Astrocyte (in vitro differentiated cells and primary cell): ENCODE data around the gene LCN1. TPM values are rescaled to one million over a fixed set of nuclear protein-coding genes. Genes with fewer than 3 reads are reported as not detected.
A peak's percentile ranks its signal among the peaks of the same experiment; 100 is the strongest.

Experiments
- DNase-seq: peaks from one replicate; pipeline ENCODE4 v3.0.0-alpha.2; 2010; ENCODE audit warnings: low read depth
- FAIRE-seq: peaks from 2 replicates; lab custom pipeline; 2011; peaks lifted over from hg19 to GRCh38; lab: Jason Lieb, UNC
- H2AFZ ChIP-seq: 2 replicates; pipeline ENCODE4 v1.6.0; 2012; ENCODE audit warnings: low read depth, low read length, inconsistent platforms
- H3K27ac ChIP-seq: 2 replicates; pipeline ENCODE4 v1.5.1; 2011; ENCODE audit warnings: low read depth, low read length, inconsistent platforms
- H3K27me3 ChIP-seq: 2 replicates; pipeline ENCODE4 v1.6.0; 2011; ENCODE audit warnings: low read length, inconsistent platforms; ENCODE audit not compliant: insufficient read depth
- H3K36me3 ChIP-seq: 2 replicates; pipeline ENCODE4 v1.5.1; 2011; ENCODE audit warnings: low read length, inconsistent platforms; ENCODE audit not compliant: insufficient read depth
- H3K4me1 ChIP-seq: 2 replicates; pipeline ENCODE4 v1.5.1; 2011; ENCODE audit warnings: low read length, inconsistent platforms; ENCODE audit not compliant: insufficient read depth
- H3K4me2 ChIP-seq: 2 replicates; pipeline ENCODE4 v1.6.0; 2012; ENCODE audit warnings: low read length, inconsistent platforms
- H3K4me3 ChIP-seq: 2 replicates; pipeline ENCODE4 v1.5.1; 2011; ENCODE audit warnings: low read depth, mild to moderate bottlenecking, low read length, inconsistent platforms; ENCODE audit not compliant: insufficient read depth
- H3K79me2 ChIP-seq: 2 replicates; pipeline ENCODE4 v1.6.0; 2012; ENCODE audit warnings: mild to moderate bottlenecking, low read length, inconsistent platforms; ENCODE audit not compliant: insufficient read depth
- H3K9ac ChIP-seq: 2 replicates; pipeline ENCODE4 v1.6.0; 2012; ENCODE audit warnings: mild to moderate bottlenecking, low read length, inconsistent platforms
- H3K9me3 ChIP-seq: 2 replicates; pipeline ENCODE4 v1.5.1; 2012; ENCODE audit warnings: low read depth, mild to moderate bottlenecking, low read length, inconsistent platforms; ENCODE audit not compliant: insufficient read depth
- H4K20me1 ChIP-seq: 2 replicates; pipeline ENCODE4 v1.6.0; 2012; ENCODE audit warnings: low read length, inconsistent platforms; ENCODE audit not compliant: insufficient read depth
- H3K27ac Mint-ChIP-seq: one replicate; pipeline ENCODE4 v1.8.0; 2021; ENCODE audit warnings: mild to moderate bottlenecking, mixed read lengths; ENCODE audit not compliant: unreplicated experiment
- H3K27me3 Mint-ChIP-seq: one replicate; pipeline ENCODE4 v1.8.0; 2021; ENCODE audit warnings: low read depth, mixed read lengths; ENCODE audit not compliant: unreplicated experiment
- H3K36me3 Mint-ChIP-seq: one replicate; pipeline ENCODE4 v1.8.0; 2021; ENCODE audit warnings: low read depth, mixed read lengths; ENCODE audit not compliant: unreplicated experiment
- H3K4me1 Mint-ChIP-seq: one replicate; pipeline ENCODE4 v1.8.0; 2021; ENCODE audit warnings: low read depth, mixed read lengths; ENCODE audit not compliant: unreplicated experiment
- H3K4me3 Mint-ChIP-seq: one replicate; pipeline ENCODE4 v1.8.0; 2021; ENCODE audit warnings: mild to moderate bottlenecking, moderate library complexity, mixed read lengths; ENCODE audit not compliant: unreplicated experiment
- H3K9me3 Mint-ChIP-seq: one replicate; pipeline ENCODE4 v1.8.0; 2021; ENCODE audit warnings: mild to moderate bottlenecking, mixed read lengths; ENCODE audit not compliant: unreplicated experiment
- EZH2 ChIP-seq: IDR thresholded peaks from 2 replicates; pipeline ENCODE4 v1.6.1; 2012; ENCODE audit warnings: mild to moderate bottlenecking, low read length, inconsistent platforms; ENCODE audit not compliant: insufficient read depth
- total RNA-seq: library from RNA; stranded (reverse); gene quantifications from 2 replicates; pipeline ENCODE4 v1.2.1, GENCODE V29; 2021
- TF ChIP-seq, protein P1 (sequence below): IDR thresholded peaks from 2 replicates; pipeline ENCODE4 v1.5.1; 2011; ENCODE audit warnings: low read depth, mild to moderate bottlenecking, inconsistent platforms, low read length, moderate library complexity; ENCODE audit not compliant: insufficient read depth

The LCN1 gene
- total RNA-seq, 1 donor from 2014 or later, result not detected

DNA sequence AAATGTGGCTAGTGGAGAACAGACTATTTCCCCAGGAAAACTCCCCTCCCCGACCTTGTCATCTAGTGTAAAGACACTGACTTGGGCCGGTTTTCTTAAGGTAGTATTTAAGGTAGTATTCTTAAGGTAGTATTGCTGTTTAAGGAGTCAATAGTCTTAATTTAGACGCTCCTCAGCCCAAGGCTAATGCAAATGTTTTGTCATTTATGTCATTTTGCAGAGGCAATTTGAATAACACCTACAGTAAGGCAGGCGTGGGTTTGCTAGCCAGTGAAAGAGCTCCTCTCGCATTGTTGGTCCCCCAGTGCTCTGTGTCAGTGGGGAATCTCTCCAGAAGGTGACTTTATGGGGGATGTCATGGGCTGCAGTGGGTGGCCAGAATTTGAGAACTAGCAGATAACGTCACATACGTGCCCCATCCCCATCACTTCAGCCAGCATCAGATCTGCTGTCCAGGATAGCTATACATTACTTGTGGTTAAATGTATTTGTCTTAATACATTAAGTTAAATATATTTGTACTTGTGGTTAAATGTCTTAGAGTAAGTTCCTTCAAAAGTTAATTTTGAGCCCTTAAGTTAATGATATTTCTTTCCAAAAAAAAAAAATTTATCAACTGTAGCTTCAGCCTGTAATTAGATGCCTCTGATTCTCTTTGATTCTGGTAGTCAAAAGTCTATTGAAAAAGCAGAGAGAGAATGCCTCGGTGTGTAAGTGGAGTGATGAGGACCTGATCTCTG is 39.1 kb upstream of the LCN1 start:
- FAIRE-seq (no peak), DNase-seq (no peak)
- H3K79me2 ChIP-seq, result no peaks in the 10 kb centered on the region
- no peaks in the 10 kb centered on the region for H3K9me3 Mint-ChIP-seq
- no peaks in the 10 kb centered on the region for H3K4me1 Mint-ChIP-seq
- H3K4me3 Mint-ChIP-seq, result peak overlapping the region; percentile 66
- H2AFZ ChIP-seq, result no peak overlapping the region
- peaks cover 6% of the 10 kb centered on the region for H4K20me1 ChIP-seq
- peaks cover 9% of the 10 kb centered on the region for H3K36me3 Mint-ChIP-seq
- no peaks in the 10 kb centered on the region for H3K4me1 ChIP-seq
- H3K9ac ChIP-seq, result no peak overlapping the region
- no peak overlapping the region for H3K4me3 ChIP-seq
- H3K27me3 ChIP-seq, result no peaks in the 10 kb centered on the region
- no peak overlapping the region for H3K27ac ChIP-seq
- H3K27ac Mint-ChIP-seq, result no peak overlapping the region
- H3K9me3 ChIP-seq, result no peaks in the 10 kb centered on the region
- no peaks in the 10 kb centered on the region for H3K36me3 ChIP-seq
- no peaks in the 10 kb centered on the region for H3K27me3 Mint-ChIP-seq
- TF ChIP-seq, protein P1, sequence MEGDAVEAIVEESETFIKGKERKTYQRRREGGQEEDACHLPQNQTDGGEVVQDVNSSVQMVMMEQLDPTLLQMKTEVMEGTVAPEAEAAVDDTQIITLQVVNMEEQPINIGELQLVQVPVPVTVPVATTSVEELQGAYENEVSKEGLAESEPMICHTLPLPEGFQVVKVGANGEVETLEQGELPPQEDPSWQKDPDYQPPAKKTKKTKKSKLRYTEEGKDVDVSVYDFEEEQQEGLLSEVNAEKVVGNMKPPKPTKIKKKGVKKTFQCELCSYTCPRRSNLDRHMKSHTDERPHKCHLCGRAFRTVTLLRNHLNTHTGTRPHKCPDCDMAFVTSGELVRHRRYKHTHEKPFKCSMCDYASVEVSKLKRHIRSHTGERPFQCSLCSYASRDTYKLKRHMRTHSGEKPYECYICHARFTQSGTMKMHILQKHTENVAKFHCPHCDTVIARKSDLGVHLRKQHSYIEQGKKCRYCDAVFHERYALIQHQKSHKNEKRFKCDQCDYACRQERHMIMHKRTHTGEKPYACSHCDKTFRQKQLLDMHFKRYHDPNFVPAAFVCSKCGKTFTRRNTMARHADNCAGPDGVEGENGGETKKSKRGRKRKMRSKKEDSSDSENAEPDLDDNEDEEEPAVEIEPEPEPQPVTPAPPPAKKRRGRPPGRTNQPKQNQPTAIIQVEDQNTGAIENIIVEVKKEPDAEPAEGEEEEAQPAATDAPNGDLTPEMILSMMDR, result no peak
- no peak for TF ChIP-seq EZH2
- no peak overlapping the region for H3K4me2 ChIP-seq

DNA sequence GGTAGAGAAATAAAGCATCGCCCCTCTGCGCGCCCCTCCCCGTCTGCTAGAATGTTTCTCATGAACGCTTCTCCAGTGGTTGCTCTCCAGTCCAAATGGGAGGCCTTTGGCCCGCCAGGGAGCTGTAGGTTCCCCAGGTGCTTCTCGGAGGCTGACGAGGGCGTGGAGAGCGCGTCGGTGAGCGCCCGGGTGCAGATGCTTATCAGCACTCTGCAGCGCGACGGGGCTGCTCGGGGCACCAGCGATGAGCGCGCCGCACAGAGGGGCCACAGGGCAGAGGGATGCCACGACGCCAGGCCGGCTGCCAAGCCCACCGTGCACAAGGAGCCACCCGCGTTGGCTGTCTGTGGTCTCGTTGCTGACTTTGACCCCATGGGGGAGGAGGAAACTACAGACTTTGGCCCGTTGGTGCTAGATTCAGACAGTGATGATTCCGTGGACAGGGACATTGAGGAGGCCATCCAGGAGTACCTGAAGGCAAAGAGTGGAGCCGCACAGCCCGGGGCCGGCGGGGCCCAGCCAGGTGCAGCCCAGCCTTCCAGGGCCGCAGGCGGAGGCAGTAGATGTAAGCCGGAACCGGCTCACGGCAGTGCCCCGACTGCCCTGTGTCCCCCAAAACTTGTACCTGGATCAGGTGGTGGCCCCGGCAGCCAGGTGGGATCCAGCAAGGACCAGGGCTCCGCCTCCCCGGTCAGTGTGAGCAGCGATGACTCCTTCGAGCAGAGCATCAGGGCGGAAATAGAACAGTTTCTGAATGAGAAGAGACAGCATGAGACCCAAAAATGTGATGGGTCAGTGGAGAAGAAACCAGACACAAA is 36.6 kb upstream of the LCN1 start:
- FAIRE-seq (no peak), DNase-seq (no peak)
- no peak overlapping the region for H3K27ac ChIP-seq
- no peaks in the 10 kb centered on the region for H3K79me2 ChIP-seq
- no peaks in the 10 kb centered on the region for H3K27me3 ChIP-seq
- no peak overlapping the region for H3K4me2 ChIP-seq
- no peaks in the 10 kb centered on the region for H3K36me3 ChIP-seq
- H3K4me1 ChIP-seq, result no peaks in the 10 kb centered on the region
- no peaks in the 10 kb centered on the region for H3K27me3 Mint-ChIP-seq
- peaks cover 13% of the 10 kb centered on the region for H3K36me3 Mint-ChIP-seq
- TF ChIP-seq EZH2, result no peak
- TF ChIP-seq, protein P1, result no peak
- H3K4me3 ChIP-seq, result no peak overlapping the region
- H4K20me1 ChIP-seq, result peaks cover 6% of the 10 kb centered on the region
- H3K9ac ChIP-seq, result no peak overlapping the region
- no peak overlapping the region for H3K4me3 Mint-ChIP-seq
- H3K9me3 Mint-ChIP-seq, result no peaks in the 10 kb centered on the region
- H2AFZ ChIP-seq, result no peak overlapping the region
- no peaks in the 10 kb centered on the region for H3K9me3 ChIP-seq
- no peaks in the 10 kb centered on the region for H3K4me1 Mint-ChIP-seq
- H3K27ac Mint-ChIP-seq, result peak overlapping the region; percentile 38
